Measurements from ENCODE around the gene CTPS1.
A peak's percentile ranks its signal among the peaks of the same experiment; 100 is the strongest.

Gene CTPS1

GRCh38 chr1:40969445-40969844, 10.1 kb upstream of the CTPS1 start:
- DNase-seq: no peak

GRCh38 chr1:40971966-40972365, 7.5 kb upstream of the CTPS1 start:
- DNase-seq: no peak

DNA sequence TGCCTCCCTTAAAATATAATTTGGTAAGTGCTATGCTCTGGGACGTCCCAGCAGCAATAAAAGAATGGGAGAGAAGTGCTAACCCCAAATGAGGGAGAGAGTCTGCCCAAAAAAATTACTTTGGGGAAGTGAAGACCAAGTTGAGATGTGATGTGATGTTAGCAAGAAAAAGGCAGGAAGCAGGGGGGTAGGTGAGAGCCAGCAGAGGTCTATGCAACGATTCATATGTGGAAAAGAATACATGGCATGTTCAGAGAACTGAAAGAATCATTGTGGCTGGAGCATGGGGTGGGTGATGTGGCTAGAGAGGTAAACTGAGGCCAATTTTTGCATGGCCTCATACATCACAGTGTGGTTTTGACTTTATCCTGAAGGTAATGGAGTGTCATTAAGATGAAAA, 5.6 kb upstream of the CTPS1 start:
- DNase-seq: no peak

DNA sequence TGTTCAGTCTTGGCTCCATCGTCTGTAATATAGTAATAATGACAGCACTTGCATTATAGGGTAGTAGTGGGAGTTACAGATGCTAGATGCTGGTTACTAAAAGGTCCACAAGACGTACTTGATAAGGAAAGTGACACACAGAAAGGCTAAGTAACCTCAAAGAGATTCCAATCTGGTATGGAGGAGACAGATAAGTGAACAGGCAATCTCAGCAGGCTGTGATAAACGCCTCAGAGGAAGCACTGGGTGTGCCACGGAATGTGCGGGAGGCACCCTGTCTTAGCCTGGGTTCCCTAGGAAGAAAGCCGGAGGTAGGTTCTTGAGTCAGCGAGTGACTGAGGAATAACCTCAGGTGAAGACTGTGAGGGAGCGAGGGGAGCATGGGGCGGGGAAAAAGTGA, 4.6 kb upstream of the CTPS1 start:
- no peak for DNase-seq

DNA sequence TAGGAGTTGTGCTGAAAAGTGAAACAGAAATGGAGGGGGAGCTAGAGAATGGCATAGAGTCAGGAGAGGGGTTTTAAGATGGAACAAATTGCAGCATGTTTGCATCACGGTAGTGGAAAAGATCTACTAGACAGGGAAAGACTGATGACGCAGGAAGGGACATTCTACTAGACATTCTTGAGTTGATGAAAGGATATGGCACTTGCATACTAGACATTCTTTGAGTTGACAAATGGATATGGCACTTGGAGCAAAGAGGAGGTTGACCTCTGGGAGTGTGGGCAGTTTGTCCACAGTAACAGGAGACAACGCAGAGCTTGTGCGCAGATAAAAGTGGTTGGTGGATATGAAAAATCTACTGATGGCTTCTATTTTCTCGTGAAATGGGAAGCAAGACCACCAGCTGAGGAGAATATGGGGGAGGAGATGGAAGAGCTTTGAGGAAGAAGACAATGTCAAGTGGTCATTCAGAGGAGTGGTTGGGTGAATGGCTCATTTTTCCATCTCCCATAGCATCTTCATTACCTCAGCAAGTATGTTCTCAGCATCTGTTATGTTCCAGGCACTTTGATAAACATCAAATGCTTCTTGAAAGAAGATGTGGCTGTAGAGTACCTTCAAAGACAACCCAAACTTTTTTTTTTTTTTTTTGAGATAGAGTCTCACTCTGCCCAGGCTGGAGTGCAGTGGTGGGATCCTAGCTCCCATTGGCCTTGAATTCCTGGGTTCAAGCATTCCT, 2.4 kb upstream of the CTPS1 start:
- no peak for DNase-seq

DNA sequence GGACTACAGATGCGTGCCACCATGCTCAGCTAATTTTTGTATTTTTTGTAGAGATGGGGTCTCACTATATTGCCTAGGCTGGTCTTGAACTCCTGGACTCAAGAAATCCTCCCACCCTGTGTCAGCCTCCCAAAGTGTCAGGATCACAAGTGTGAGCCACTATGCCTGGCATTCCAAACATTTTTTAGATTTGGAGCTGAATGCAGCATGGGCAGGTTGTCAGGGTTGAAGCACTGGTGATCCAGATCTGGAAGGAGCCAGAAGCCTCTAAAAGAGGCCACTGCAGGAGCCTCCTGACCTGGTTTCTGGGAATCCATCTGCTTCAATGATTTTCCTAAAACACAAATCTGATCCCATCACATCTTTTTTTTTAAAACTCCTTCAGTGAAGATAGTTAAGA, 1.8 kb upstream of the CTPS1 start:
- no peak for DNase-seq

- DNase-seq: no peak
Measured at GRCh38 chr1:40978886-40979240, 633 bp upstream of the CTPS1 start.

GRCh38 chr1:40980068-40980452, 564 bp downstream of the CTPS1 start:
- DNase-seq: no peak

DNA sequence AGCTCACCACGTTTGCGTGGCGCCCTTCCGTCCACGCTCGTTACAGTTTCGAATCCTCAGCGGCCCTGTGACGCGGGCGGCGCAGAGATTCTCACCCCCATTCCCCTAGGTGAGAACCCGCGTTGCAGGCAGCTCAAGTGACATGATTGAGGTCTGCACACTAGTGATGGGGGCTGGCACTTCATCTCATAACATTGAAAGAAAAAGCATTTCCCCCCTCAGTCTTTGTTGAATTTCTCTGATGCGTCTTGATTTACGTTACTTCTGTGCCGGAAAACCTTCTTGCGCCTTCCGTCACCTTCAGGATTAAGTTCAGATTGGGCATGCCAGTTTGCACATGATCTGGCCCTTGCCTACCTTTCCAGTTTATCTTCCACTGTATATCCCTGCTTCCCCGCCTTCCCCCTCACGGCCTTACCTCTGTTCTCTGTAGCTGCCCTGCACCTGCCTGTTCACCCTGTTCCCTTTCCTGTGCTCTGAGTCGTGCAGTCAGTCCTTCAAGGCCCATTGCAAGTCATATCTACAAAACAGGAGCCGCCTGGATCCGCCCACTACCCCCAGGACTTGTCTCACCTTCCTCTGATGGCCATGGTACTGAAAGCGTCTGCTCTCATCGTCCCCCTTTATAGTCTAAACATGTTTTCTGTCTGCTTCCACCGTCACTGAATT, 1.1 kb downstream of the CTPS1 start:
- DNase-seq: peak; percentile 69 to 80

- DNase-seq: no peak
Measured at GRCh38 chr1:40981691-40982448, 2.4 kb downstream of the CTPS1 start.

GRCh38 chr1:40982721-40983120, 3.2 kb downstream of the CTPS1 start:
- DNase-seq: no peak

DNA sequence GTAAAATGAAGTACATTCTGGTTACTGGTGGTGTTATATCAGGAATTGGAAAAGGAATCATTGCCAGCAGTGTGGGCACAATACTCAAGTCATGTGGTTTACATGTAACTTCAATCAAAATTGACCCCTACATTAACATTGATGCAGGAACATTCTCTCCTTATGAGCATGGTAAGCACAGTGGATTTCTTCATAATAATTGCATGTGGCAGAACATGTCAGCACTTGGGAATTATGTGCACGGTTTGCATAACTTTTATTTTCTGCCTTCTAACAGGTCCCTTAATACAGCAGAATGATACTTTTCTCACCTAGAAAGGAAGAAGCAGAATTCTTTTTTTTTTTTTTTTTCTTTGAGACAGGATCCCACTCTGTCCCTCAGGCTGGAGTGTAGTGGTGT, 3.8 kb downstream of the CTPS1 start:
- DNase-seq: no peak

DNA sequence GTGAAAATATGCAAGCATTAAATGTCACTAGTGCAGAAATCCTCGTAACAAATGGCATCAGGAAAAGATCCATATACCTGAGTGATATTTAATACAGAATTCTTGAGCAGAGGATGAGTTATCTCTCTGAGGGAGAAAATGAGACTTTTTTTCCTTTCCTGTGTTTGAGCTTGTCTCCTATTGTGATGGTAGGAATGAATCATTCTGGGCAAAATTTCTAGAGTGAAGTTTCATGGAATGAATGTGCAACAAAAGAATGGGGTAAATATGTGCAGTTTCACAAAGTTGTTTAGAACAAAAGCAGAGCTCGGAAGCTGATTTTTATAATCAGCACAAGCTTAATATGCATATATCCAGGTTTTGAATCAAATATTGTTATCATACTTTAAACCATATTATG, 4.6 kb downstream of the CTPS1 start:
- no peak for DNase-seq

GRCh38 chr1:40984531-40984930, 5.0 kb downstream of the CTPS1 start:
- no peak for DNase-seq

GRCh38 chr1:40985161-40985560, 5.7 kb downstream of the CTPS1 start:
- no peak for DNase-seq

- peak in 1 of 2 experiments; percentile 49 for DNase-seq
Measured at GRCh38 chr1:40985875-40986274, 6.4 kb downstream of the CTPS1 start.

- DNase-seq: no peak
Measured at GRCh38 chr1:40986328-40986783, 6.9 kb downstream of the CTPS1 start.

- no peak for DNase-seq
Measured at GRCh38 chr1:40986956-40987355, 7.5 kb downstream of the CTPS1 start.

DNA sequence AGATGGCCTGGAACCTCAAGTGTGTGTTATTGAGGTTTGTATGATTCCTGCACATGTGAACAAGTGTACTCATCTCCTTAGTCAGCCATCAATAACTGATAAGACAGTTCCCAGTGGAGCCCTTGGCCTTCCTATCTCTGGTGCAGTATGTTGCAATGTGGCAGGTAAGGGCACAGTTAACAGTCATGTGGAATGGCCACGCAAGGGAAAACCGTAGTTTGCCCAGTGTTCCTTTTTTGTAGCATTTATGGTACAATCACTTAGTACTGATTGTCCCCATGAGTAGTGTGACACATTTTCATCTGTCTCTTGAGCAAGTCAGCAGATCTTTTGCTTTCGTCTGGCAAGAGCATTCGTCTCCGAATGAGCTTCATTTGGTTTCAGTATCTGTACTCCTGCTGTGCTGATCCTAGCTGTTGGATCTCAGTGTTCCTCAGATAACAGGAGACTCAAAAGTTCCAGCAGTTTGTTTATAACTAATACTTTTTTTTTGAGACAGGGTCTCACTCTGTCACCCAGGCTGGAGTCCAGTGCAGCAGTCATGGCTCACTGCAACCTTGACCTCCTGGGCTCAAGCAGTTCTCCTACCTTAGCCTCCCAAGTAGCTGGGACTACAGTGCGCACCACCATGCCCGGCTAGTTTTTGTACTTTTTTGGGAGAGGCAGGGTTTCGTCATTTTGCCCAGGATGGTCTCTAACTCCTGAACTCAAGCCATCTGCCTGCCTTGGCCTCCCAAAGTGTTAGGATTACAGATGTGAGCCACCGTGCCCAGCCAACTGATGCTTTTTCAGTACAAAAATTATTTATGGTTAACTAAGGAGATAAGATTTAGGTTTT, 8.2 kb downstream of the CTPS1 start:
- no peak for DNase-seq

GRCh38 chr1:40988280-40988679, 8.8 kb downstream of the CTPS1 start:
- no peak for DNase-seq

- no peak for DNase-seq
Measured at GRCh38 chr1:40989066-40989465, 9.6 kb downstream of the CTPS1 start.

DNA sequence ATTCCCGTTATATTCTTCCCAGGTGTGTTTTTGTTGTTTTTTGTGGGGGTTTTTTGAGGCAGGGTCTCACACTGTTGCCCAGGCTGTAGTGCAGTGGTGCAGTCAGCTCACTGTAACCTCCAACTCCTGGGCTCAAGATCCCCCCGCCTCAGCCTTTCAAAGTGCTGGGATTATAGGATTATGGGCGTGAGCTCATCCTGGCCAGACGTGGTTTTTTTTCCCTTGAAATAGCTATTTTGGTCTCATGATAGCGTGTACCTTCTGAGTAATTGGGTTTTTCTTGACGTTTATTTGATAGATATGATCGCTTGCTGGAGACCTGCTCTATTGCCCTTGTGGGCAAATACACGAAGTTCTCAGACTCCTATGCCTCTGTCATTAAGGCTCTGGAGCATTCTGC, 17.6 kb downstream of the CTPS1 start:
- no peak for DNase-seq

GRCh38 chr1:40998668-40999067, 19.2 kb downstream of the CTPS1 start:
- no peak for DNase-seq

Data from NCI-H526 (cell line).